HepG2 (cell line): ENCODE measurements around the gene CALY. TPM values are rescaled to one million over a fixed set of nuclear protein-coding genes. Genes with fewer than 3 reads are reported as not detected.

Experiments used
- E2F2 ChIP-seq: sonication (generic); formaldehyde crosslinking; IDR thresholded peaks from 2 replicates; pipeline ENCODE4 v1.4.0; 2020; ENCODE audit warnings: missing genetic modification reagents, borderline replicate concordance
- EP300 ChIP-seq, 3 experiments: sonication (generic) in 1 of 3; formaldehyde crosslinking in 1 of 3; IDR thresholded peaks; 2 replicates each; pipeline versions ENCODE4 v1.5.1 to v1.6.1; 2011 to 2020; ENCODE audit warnings: low read depth in 2 of 3, low read length in 2 of 3, borderline replicate concordance in 1 of 3, improper control_type of control experiment in 1 of 3, mild to moderate bottlenecking in 1 of 3, missing genetic modification reagents in 1 of 3, moderate library complexity in 1 of 3
- HOXD1 ChIP-seq: sonication (generic); formaldehyde crosslinking; IDR thresholded peaks from 2 replicates; pipeline ENCODE4 v1.5.0; 2020; ENCODE audit warnings: missing genetic modification reagents
- JUNB ChIP-seq: sonication (generic); formaldehyde crosslinking; IDR thresholded peaks from 2 replicates; pipeline ENCODE4 v1.8.0; 2022; ENCODE audit warnings: missing genetic modification reagents, mild to moderate bottlenecking, borderline replicate concordance
- MAZ ChIP-seq, 2 experiments: sonication (generic) in 1 of 2; formaldehyde crosslinking in 1 of 2; IDR thresholded peaks; 2 replicates each; pipeline versions ENCODE4 v1.5.0 to v1.6.1; 2012 to 2020; ENCODE audit warnings: low read depth in 2 of 2, mild to moderate bottlenecking in 2 of 2, borderline replicate concordance in 1 of 2, improper control_type of control experiment in 1 of 2, low read length in 1 of 2, missing genetic modification reagents in 1 of 2, moderate library complexity in 1 of 2
- NR2F6 ChIP-seq, 2 experiments: IDR thresholded peaks; 2 replicates each; pipeline ENCODE4 v1.6.1; 2016; ENCODE audit warnings: antibody characterized with exemption in 1 of 2, mild to moderate bottlenecking in 1 of 2
- PHF21A ChIP-seq: sonication (generic); formaldehyde crosslinking; IDR thresholded peaks from 2 replicates; pipeline ENCODE4 v1.5.0; 2020; ENCODE audit warnings: mild to moderate bottlenecking, missing genetic modification reagents
- RFXANK ChIP-seq: IDR thresholded peaks from 2 replicates; pipeline ENCODE4 v1.6.1; 2016
- SALL1 ChIP-seq: sonication (generic); formaldehyde crosslinking; IDR thresholded peaks from 2 replicates; pipeline ENCODE4 v1.8.0; 2022; ENCODE audit warnings: mild to moderate bottlenecking, missing genetic modification reagents
- TARDBP ChIP-seq: sonication (generic); formaldehyde crosslinking; IDR thresholded peaks from 2 replicates; pipeline ENCODE4 v1.8.0; 2022; ENCODE audit warnings: mild to moderate bottlenecking, missing genetic modification reagents
- YY1 ChIP-seq: IDR thresholded peaks from 2 replicates; pipeline ENCODE4 v1.6.1; 2011; ENCODE audit warnings: low read length, low read depth, moderate library complexity, mild to moderate bottlenecking; ENCODE audit not compliant: insufficient read depth, insufficient replicate concordance
- ZBTB43 ChIP-seq: sonication (generic); formaldehyde crosslinking; conservative IDR thresholded peaks from 2 replicates; pipeline ENCODE4 v1.4.0; 2020; ENCODE audit warnings: missing genetic modification reagents
- ZNF225 ChIP-seq: sonication (generic); formaldehyde crosslinking; IDR thresholded peaks from 2 replicates; pipeline ENCODE4 v1.4.0; 2020; ENCODE audit warnings: mild to moderate bottlenecking, missing genetic modification reagents
- ZNF260 ChIP-seq: sonication (generic); formaldehyde crosslinking; IDR thresholded peaks from 2 replicates; pipeline ENCODE4 v1.4.0; 2020; ENCODE audit warnings: missing genetic modification reagents, low read depth, mild to moderate bottlenecking, borderline replicate concordance
- ZNF367 ChIP-seq: sonication (generic); formaldehyde crosslinking; IDR thresholded peaks from 2 replicates; pipeline ENCODE4 v1.4.0; 2020; ENCODE audit warnings: missing genetic modification reagents, borderline replicate concordance
- ZNF501 ChIP-seq: sonication (generic); formaldehyde crosslinking; IDR thresholded peaks from 2 replicates; pipeline ENCODE4 v1.5.1; 2020; ENCODE audit warnings: mild to moderate bottlenecking, moderate library complexity, missing genetic modification reagents
- ZNF652 ChIP-seq: IDR thresholded peaks from 2 replicates; pipeline ENCODE4 v1.6.1; 2016; ENCODE audit warnings: low read depth, borderline replicate concordance
- ZSCAN12 ChIP-seq: sonication (generic); formaldehyde crosslinking; IDR thresholded peaks from 2 replicates; pipeline ENCODE4 v1.9.0; 2021; ENCODE audit warnings: mild to moderate bottlenecking, missing genetic modification reagents
- polyA plus RNA-seq, 8 experiments: library from polyadenylated mRNA; depleted of rRNA in 3 of 8; stranded (reverse) in 7 of 8; unstranded in 1 of 8; fragments of >200 nt; fragmentation: Illumina TruSeq in 4 of 8; extraction: Trizol in 4 of 8; gene quantifications; 2 replicates each; pipeline versions ENCODE4 v1.2.1 to v1.2.3, GENCODE V29; 2011 to 2016; ENCODE audit warnings: low read depth in 4 of 8, missing spikeins in 1 of 8, mixed read lengths in 1 of 8; ENCODE audit not compliant: insufficient read depth in 1 of 8
- total RNA-seq, 5 experiments: library from RNA; depleted of rRNA; stranded (reverse); fragments of >200 nt; fragmentation: Illumina TruSeq; extraction: Trizol; gene quantifications; 2 replicates each; pipeline ENCODE4 v1.2.3, GENCODE V29; 2016; ENCODE audit warnings: low read depth in 1 of 5
- TF ChIP-seq, protein P1 (sequence below): sonication (generic); formaldehyde crosslinking; conservative IDR thresholded peaks from 2 replicates; pipeline ENCODE4 v1.4.0; 2020; ENCODE audit warnings: mild to moderate bottlenecking, missing genetic modification reagents, moderate library complexity
- TF ChIP-seq, protein P2 (sequence below): sonication (generic); formaldehyde crosslinking; conservative IDR thresholded peaks from 2 replicates; pipeline ENCODE4 v1.4.0; 2020; ENCODE audit warnings: missing genetic modification reagents

CALY gene
- total and polyA plus RNA-seq, 2 of the 13 experiments (the other 11 are each of a cell fraction or from before 2014, with no cell fraction given): 0.08 TPM; not detected in 1

DNA sequence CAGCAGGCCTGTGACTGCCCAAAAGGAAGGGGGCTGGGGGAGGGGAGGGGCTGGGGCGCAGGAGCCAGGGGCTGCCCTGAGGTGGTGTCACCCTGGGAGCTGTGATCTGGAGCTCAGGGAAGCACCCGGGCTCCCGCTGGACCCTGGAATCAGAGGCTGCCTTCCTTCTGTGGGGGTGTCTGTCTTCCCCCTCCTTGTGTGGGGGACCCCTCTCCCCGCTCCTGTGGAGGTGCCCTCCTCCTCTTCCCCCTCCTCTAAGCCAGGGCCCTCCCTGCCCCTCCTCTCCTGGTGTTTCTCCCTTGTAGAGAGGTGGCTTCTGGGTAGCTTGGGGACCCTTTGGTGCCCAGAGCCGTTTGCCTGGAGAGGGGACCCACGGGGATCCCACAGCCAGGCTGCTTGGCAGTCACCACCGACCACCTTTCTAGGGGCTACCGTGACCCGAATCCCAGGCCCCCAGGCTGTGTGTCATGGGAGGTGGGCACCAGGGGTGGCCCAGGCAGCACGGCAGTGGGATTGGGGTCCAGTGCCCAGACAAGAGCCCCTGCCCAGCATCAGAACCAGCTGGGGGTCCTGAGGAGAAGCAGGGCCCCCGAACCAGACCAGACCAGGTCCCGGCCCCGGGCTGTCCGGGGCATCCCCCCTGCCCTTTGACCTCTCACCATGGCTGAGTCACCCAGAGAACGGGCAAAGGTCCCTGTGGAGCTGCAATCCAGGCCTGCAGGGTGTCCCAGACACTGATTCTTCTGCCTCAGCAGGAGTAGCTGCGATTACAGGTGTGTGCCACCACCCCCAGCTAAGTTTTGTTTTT, 11.2 kb upstream of the CALY start (continued):
- TF ChIP-seq TARDBP (CRISPR knock-in tag) (peak; percentile 29; the same call in 1 of the 2 replicates), SALL1 (CRISPR knock-in tag) (peak; percentile 45; the same call in 1 of the 2 replicates), ZNF652 (CRISPR knock-in tag) (peak; percentile 86), PHF21A (CRISPR knock-in tag) (peak; percentile 75), MAZ (IDR thresholded peaks at IDR 0.05; ENCODE audit: borderline replicate concordance, low read depth, low read length) (no peak), MAZ (CRISPR knock-in tag; IDR thresholded peaks at IDR 0.05; ENCODE audit: low read depth) (peak; percentile 62; the same call in 1 of the 2 replicates), ZNF367 (CRISPR knock-in tag) (no peak), ZBTB43 (CRISPR knock-in tag) (no peak), HOXD1 (no peak), ZSCAN12 (CRISPR knock-in tag) (no peak), ZNF260 (CRISPR knock-in tag) (no peak), JUNB (CRISPR knock-in tag) (peak; percentile 91; the same call in 1 of the 2 replicates), RFXANK (CRISPR knock-in tag) (no peak), YY1 (no peak), ZNF225 (CRISPR knock-in tag) (no peak), NR2F6 (IDR thresholded peaks at IDR 0.05) (peak; percentile 96), NR2F6 (CRISPR knock-in tag; IDR thresholded peaks at IDR 0.05) (peak; percentile 97), E2F2 (CRISPR knock-in tag) (no peak), ZNF501 (CRISPR knock-in tag) (peak; percentile 58), EP300 (IDR thresholded peaks at IDR 0.05; ENCODE audit: low read depth in 2 of 2, low read length in 2 of 2) (peak in 1 of 2 experiments; percentile 66; a peak in 1 of 4 replicates), EP300 (CRISPR knock-in tag; IDR thresholded peaks at IDR 0.05; ENCODE audit: borderline replicate concordance) (peak; percentile 28; the same call in 1 of the 2 replicates)
- TF ChIP-seq, protein P1, sequence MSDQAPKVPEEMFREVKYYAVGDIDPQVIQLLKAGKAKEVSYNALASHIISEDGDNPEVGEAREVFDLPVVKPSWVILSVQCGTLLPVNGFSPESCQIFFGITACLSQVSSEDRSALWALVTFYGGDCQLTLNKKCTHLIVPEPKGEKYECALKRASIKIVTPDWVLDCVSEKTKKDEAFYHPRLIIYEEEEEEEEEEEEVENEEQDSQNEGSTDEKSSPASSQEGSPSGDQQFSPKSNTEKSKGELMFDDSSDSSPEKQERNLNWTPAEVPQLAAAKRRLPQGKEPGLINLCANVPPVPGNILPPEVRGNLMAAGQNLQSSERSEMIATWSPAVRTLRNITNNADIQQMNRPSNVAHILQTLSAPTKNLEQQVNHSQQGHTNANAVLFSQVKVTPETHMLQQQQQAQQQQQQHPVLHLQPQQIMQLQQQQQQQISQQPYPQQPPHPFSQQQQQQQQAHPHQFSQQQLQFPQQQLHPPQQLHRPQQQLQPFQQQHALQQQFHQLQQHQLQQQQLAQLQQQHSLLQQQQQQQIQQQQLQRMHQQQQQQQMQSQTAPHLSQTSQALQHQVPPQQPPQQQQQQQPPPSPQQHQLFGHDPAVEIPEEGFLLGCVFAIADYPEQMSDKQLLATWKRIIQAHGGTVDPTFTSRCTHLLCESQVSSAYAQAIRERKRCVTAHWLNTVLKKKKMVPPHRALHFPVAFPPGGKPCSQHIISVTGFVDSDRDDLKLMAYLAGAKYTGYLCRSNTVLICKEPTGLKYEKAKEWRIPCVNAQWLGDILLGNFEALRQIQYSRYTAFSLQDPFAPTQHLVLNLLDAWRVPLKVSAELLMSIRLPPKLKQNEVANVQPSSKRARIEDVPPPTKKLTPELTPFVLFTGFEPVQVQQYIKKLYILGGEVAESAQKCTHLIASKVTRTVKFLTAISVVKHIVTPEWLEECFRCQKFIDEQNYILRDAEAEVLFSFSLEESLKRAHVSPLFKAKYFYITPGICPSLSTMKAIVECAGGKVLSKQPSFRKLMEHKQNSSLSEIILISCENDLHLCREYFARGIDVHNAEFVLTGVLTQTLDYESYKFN (CRISPR knock-in tag): peak; percentile 72; the same call in 1 of the 2 replicates
- TF ChIP-seq, protein P2, sequence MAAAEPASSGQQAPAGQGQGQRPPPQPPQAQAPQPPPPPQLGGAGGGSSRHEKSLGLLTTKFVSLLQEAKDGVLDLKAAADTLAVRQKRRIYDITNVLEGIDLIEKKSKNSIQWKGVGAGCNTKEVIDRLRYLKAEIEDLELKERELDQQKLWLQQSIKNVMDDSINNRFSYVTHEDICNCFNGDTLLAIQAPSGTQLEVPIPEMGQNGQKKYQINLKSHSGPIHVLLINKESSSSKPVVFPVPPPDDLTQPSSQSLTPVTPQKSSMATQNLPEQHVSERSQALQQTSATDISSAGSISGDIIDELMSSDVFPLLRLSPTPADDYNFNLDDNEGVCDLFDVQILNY (CRISPR knock-in tag): no peak
